Fibroblast of lung (primary cell): ENCODE data around the gene SRGAP1. TPM values are rescaled to one million over a fixed set of nuclear protein-coding genes. Genes with fewer than 3 reads are reported as not detected.
A peak's percentile ranks its signal among the peaks of the same experiment; 100 is the strongest.

Source experiments
- DNase-seq, 2 donors: peaks; one replicate each; pipeline versions ENCODE4 v3.0.0 to v3.0.0-alpha.2; 2010; ENCODE audit warnings: low read depth in 2 of 2
- H2AFZ ChIP-seq: 2 replicates; pipeline ENCODE4 v1.5.1; 2012; ENCODE audit warnings: low read length, control low read depth, inconsistent platforms
- H3K27ac ChIP-seq: 2 replicates; pipeline ENCODE4 v1.5.1; 2011; ENCODE audit warnings: low read length, control low read depth; ENCODE audit not compliant: insufficient read depth
- H3K27me3 ChIP-seq: 2 replicates; pipeline ENCODE4 v1.5.1; 2011; ENCODE audit warnings: mild to moderate bottlenecking, low read length; ENCODE audit not compliant: control insufficient read depth, insufficient read depth
- H3K36me3 ChIP-seq: 2 replicates; pipeline ENCODE4 v1.5.1; 2011; ENCODE audit warnings: low read length; ENCODE audit not compliant: control insufficient read depth, insufficient read depth
- H3K4me1 ChIP-seq: 2 replicates; pipeline ENCODE4 v1.5.1; 2011; ENCODE audit warnings: low read length; ENCODE audit not compliant: control insufficient read depth, insufficient read depth; ENCODE audit errors: extremely low read depth
- H3K4me2 ChIP-seq: 2 replicates; pipeline ENCODE4 v1.5.1; 2011; ENCODE audit warnings: low read length, control low read depth; ENCODE audit not compliant: insufficient read depth; ENCODE audit errors: extremely low read depth
- H3K4me3 ChIP-seq, 4 experiments: fragments of 200-600 bp in 1 of 4; sonication (generic) in 1 of 4; replicated peaks in 1 of 4; 2 replicates each; pipeline ENCODE4 v1.5.1; 2011 to 2016; ENCODE audit warnings: low read length in 4 of 4, low read depth in 3 of 4, mild to moderate bottlenecking in 3 of 4, control low read depth in 2 of 4, inconsistent platforms in 1 of 4, mixed read lengths in 1 of 4; ENCODE audit not compliant: insufficient read depth in 1 of 4; ENCODE audit errors: control extremely low read depth in 1 of 4
- H3K79me2 ChIP-seq: 2 replicates; pipeline ENCODE4 v1.5.1; 2012; ENCODE audit warnings: mild to moderate bottlenecking, low read length, inconsistent platforms; ENCODE audit not compliant: control insufficient read depth, insufficient read depth
- H3K9ac ChIP-seq: 2 replicates; pipeline ENCODE4 v1.5.1; 2011; ENCODE audit warnings: mild to moderate bottlenecking, low read length, control low read depth; ENCODE audit not compliant: insufficient read depth
- H3K9me3 ChIP-seq: 2 replicates; pipeline ENCODE4 v1.5.1; 2012; ENCODE audit warnings: low read depth, low read length; ENCODE audit not compliant: control insufficient read depth, insufficient read depth
- H4K20me1 ChIP-seq: 2 replicates; pipeline ENCODE4 v1.5.1; 2011; ENCODE audit warnings: low read length; ENCODE audit not compliant: control insufficient read depth, insufficient read depth; ENCODE audit errors: extremely low read depth
- CTCF ChIP-seq, 2 donors: IDR thresholded peaks in 1 of 2; conservative IDR thresholded peaks in 1 of 2; 1 replicate in 1 of 2; 2 replicates in 1 of 2; pipeline ENCODE4 v1.5.1; 2011 to 2012; ENCODE audit warnings: low read length in 2 of 2, control low read depth in 1 of 2, inconsistent platforms in 1 of 2, low read depth in 1 of 2, mild to moderate bottlenecking in 1 of 2
- EZH2 ChIP-seq: IDR thresholded peaks from 2 replicates; pipeline ENCODE4 v1.5.1; 2012; ENCODE audit warnings: low read length, control low read depth, mild to moderate bottlenecking; ENCODE audit errors: missing control alignments
- polyA minus RNA-seq: library from RNA; depleted of rRNA, polyadenylated mRNA; stranded (reverse); fragments of >200 nt; gene quantifications from 2 replicates; pipeline ENCODE4 v1.2.3, GENCODE V29; 2011; ENCODE audit warnings: low replicate concordance
- polyA plus RNA-seq, 2 donors: library from polyadenylated mRNA; depleted of rRNA in 1 of 2; stranded (reverse) in 1 of 2; unstranded in 1 of 2; fragments of >200 nt; gene quantifications; 2 replicates each; pipeline ENCODE4 v1.2.1, GENCODE V29; 2011 to 2012; ENCODE audit warnings: missing spikeins in 1 of 2
- total RNA-seq: library from RNA; depleted of rRNA; stranded (reverse); fragments of >200 nt; gene quantifications from 2 replicates; pipeline ENCODE4 v1.2.1, GENCODE V29; 2014

Gene SRGAP1
- 17.5 and 30.2 TPM in 2 replicates for total RNA-seq
- polyA plus RNA-seq: 18.9 and 23.8 TPM in 2 replicates
- 14.2 and 14.3 TPM in 2 replicates for polyA plus RNA-seq (2012)
- 35.2 and 51.6 TPM in 2 replicates for polyA minus RNA-seq

DNA sequence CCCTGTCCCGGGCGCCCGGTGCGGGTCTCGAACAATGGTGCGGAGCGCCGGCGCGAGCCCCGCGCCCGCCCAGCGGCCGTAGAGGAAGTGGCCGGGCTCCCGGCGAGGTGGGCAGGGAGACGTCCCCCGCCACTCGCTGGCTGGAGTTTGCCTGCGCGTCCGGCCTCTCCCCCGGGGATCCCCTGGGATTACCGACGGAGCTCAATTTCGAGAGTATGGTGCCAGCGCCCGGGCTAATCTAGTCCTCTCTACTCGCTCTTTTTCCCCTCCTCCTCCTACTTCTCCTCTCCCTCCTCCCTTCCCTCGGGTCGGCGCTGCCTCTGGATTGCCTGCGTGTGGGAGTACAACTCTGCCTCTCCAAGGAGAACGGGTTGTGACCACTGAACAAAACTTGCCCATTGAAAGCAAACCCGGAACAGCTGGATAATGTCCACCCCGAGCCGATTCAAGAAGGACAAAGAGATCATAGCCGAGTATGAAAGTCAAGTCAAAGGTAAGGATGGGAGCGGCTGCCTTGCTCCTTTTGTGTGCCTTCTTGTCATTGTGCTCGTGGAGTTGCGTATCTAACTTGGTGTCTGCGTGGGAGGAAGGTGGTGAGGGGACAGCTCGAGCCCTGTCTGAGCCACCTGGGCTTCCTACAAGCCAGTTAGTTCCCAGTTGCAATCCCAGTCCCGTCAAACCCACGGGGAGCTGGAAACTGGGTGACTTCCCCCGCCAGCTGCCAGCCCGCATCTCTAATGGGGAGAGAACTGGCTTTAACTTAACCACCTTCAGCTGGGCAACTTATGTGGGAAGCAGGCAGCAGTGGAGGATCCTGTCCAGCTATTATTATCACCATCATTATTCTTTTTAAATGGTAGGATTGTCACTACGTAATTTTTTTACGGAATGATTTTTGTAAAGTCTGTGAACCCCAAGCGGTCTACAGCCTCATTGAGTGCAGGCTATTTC is at the start of gene SRGAP1:
Gene SRGAP1 (plus strand): TSS at position 310 of the 951 bp plus-strand sequence. CDS start 117 bp downstream, at position 427.
- no peaks in the 10 kb centered on the region for H4K20me1 ChIP-seq
- H3K4me3 ChIP-seq: peak within 1 kb of the TSS; percentile 84 to 98 (median 93)
- H3K9me3 ChIP-seq: no peaks in the 10 kb centered on the region
- peak within 1 kb of the TSS; percentile 90 for H3K4me2 ChIP-seq
- H3K36me3 ChIP-seq: peaks cover 2% of the 10 kb centered on the region
- no peaks in the 10 kb centered on the region for H3K27me3 ChIP-seq
- H3K4me1 ChIP-seq: peaks cover 5% of the 10 kb centered on the region
- H3K79me2 ChIP-seq: peaks cover 55% of the 10 kb centered on the region
- TF ChIP-seq CTCF (conservative IDR thresholded peaks at IDR 0.05 in 1 of 2, IDR thresholded peaks at IDR 0.05 in 1 of 2; ENCODE audit: low read depth in 1 of 2, low read length in 2 of 2) (peak; percentile 19 to 44), EZH2 (no peak)
- H2AFZ ChIP-seq: peak within 1 kb of the TSS; percentile 66
- H3K9ac ChIP-seq: peak within 1 kb of the TSS; percentile 98
- peak; percentile 72 to 86 for DNase-seq
- H3K27ac ChIP-seq: peak within 1 kb of the TSS; percentile 95

DNA sequence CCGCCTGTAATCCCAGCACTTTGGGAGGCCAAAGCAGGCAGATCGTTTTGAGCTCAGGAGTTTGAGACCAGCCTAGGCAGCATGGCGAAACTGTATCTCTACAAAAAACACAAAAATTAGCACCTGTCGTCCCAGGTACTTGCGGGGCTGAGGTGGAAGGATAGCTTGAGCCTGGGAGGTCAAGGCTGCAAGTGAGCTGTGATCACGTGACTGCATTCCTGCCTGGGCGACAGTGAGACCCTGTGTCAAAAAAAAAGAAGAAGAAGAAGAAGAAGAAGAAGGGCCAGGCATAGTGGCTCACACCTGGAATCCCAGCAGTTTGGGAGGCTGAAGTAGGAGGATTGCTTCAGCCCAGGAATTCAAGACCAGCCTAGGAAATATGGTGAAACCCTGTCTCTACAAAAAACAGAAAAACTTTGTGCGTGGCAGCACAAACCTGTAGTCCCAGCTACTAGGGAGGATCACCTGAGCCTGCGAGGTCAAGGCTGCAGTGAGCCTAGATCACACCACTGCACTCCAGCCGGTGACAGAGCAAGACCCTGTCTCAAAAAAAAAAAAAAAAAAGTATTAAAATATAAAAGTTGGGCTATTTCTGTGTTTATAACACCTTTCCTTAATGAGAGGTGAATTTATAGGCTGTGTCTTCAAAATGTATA is 49.3 kb upstream of the SRGAP1 start:
- H3K4me3 ChIP-seq: no peak overlapping the region
- no peaks in the 10 kb centered on the region for H3K36me3 ChIP-seq
- no peak overlapping the region for H2AFZ ChIP-seq
- DNase-seq: no peak
- no peaks in the 10 kb centered on the region for H4K20me1 ChIP-seq
- H3K27ac ChIP-seq: no peak overlapping the region
- H3K9me3 ChIP-seq: no peaks in the 10 kb centered on the region
- no peak overlapping the region for H3K4me2 ChIP-seq
- H3K9ac ChIP-seq: no peak overlapping the region
- H3K79me2 ChIP-seq: no peaks in the 10 kb centered on the region
- no peaks in the 10 kb centered on the region for H3K27me3 ChIP-seq
- TF ChIP-seq EZH2 (no peak), CTCF (conservative IDR thresholded peaks at IDR 0.05 in 1 of 2, IDR thresholded peaks at IDR 0.05 in 1 of 2; ENCODE audit: low read depth in 1 of 2, low read length in 2 of 2) (no peak)
- H3K4me1 ChIP-seq: no peaks in the 10 kb centered on the region

DNA sequence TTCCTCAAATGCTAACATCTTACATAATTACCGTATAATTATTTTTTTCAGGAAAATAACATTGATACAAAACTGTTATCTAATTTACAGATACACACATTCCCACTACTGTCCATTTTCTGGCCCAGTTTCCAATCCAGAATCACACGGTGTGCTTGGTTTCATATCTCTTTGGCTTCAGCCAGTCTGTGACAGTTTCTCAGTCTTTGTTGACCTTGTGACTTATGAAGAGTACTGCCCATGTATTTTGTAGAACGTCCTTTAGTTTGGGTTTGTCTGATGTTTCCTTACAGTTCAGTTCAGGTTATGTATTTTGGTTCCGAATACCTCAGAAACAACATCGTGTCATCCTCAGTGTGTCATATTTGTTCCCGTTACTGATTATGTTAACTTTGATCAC is 48.6 kb upstream of the SRGAP1 start:
- Histone ChIP-seq H3K9ac (no peak overlapping the region), H3K4me2 (no peak overlapping the region), H3K27me3 (no peaks in the 10 kb centered on the region), H3K4me3 (no peak overlapping the region), H2AFZ (no peak overlapping the region), H4K20me1 (no peaks in the 10 kb centered on the region), H3K27ac (no peak overlapping the region), H3K9me3 (no peaks in the 10 kb centered on the region), H3K36me3 (no peaks in the 10 kb centered on the region), H3K79me2 (no peaks in the 10 kb centered on the region), H3K4me1 (no peaks in the 10 kb centered on the region)
- TF ChIP-seq CTCF (conservative IDR thresholded peaks at IDR 0.05 in 1 of 2, IDR thresholded peaks at IDR 0.05 in 1 of 2; ENCODE audit: low read depth in 1 of 2, low read length in 2 of 2) (no peak), EZH2 (no peak)
- DNase-seq: no peak
